ENCODE measurements around the gene WWOX. TPM values are rescaled to one million over a fixed set of nuclear protein-coding genes. Genes with fewer than 3 reads are reported as not detected.
A peak's percentile ranks its signal among the peaks of the same experiment; 100 is the strongest.

The WWOX gene
- total and polyA plus RNA-seq, 2 of the 13 experiments (the other 11 are each of a cell fraction or from before 2014, with no cell fraction given) = 9.1 to 37.4 TPM

- TF ChIP-seq, protein P1, sequence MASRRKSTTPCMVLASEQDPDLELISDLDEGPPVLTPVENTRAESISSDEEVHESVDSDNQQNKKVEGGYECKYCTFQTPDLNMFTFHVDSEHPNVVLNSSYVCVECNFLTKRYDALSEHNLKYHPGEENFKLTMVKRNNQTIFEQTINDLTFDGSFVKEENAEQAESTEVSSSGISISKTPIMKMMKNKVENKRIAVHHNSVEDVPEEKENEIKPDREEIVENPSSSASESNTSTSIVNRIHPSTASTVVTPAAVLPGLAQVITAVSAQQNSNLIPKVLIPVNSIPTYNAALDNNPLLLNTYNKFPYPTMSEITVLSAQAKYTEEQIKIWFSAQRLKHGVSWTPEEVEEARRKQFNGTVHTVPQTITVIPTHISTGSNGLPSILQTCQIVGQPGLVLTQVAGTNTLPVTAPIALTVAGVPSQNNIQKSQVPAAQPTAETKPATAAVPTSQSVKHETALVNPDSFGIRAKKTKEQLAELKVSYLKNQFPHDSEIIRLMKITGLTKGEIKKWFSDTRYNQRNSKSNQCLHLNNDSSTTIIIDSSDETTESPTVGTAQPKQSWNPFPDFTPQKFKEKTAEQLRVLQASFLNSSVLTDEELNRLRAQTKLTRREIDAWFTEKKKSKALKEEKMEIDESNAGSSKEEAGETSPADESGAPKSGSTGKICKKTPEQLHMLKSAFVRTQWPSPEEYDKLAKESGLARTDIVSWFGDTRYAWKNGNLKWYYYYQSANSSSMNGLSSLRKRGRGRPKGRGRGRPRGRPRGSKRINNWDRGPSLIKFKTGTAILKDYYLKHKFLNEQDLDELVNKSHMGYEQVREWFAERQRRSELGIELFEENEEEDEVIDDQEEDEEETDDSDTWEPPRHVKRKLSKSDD (CRISPR knock-in tag; IDR thresholded peaks at IDR 0.05; ENCODE audit: low read depth) = peak; percentile 58; the same call in 1 of the 2 replicates
- TF ChIP-seq FIP1L1 (IDR thresholded peaks at IDR 0.05; ENCODE audit: borderline replicate concordance, insufficient read depth, low read depth, low read length) = no peak
- TF ChIP-seq ZNF326 (CRISPR knock-in tag; IDR thresholded peaks at IDR 0.05; ENCODE audit: borderline replicate concordance) = no peak
- no peak for TF ChIP-seq HNF1A (IDR thresholded peaks at IDR 0.05; ENCODE audit: low read depth)
- TF ChIP-seq HNF1A (CRISPR knock-in tag; IDR thresholded peaks at IDR 0.05; ENCODE audit: borderline replicate concordance) = peak; percentile 44; the same call in 1 of the 2 replicates
- no peak for TF ChIP-seq GPBP1L1 (CRISPR knock-in tag; IDR thresholded peaks at IDR 0.05)
- TF ChIP-seq ZBTB2 (CRISPR knock-in tag; IDR thresholded peaks at IDR 0.05; ENCODE audit: low read depth) = no peak
- TF ChIP-seq TOE1 (CRISPR knock-in tag; IDR thresholded peaks at IDR 0.05) = no peak
- TF ChIP-seq ZNF672 (CRISPR knock-in tag; IDR thresholded peaks at IDR 0.05) = no peak
- TF ChIP-seq ZNF205 (CRISPR knock-in tag; IDR thresholded peaks at IDR 0.05) = no peak
- TF ChIP-seq TCF7L2 (IDR thresholded peaks at IDR 0.05; ENCODE audit: low read depth, low read length) = no peak
- no peak for TF ChIP-seq ZFP82 (CRISPR knock-in tag; IDR thresholded peaks at IDR 0.05; ENCODE audit: borderline replicate concordance)
- no peak for TF ChIP-seq ZNF530 (CRISPR knock-in tag; IDR thresholded peaks at IDR 0.05; ENCODE audit: low read depth)
- TF ChIP-seq TFDP1 (CRISPR knock-in tag; IDR thresholded peaks at IDR 0.05; ENCODE audit: borderline replicate concordance) = no peak
- TF ChIP-seq BCLAF1 (IDR thresholded peaks at IDR 0.05) = no peak
These were observed 193.5 kb downstream of the WWOX start (continued) for GRCh38 chr16:78292844-78293380.
